Hepatocyte (in vitro differentiated cells): ENCODE results near the gene PLCH2. TPM values are rescaled to one million over a fixed set of nuclear protein-coding genes. Genes with fewer than 3 reads are reported as not detected.
A peak's percentile ranks its signal among the peaks of the same experiment; 100 is the strongest.

ENCODE experiments used
- DNase-seq: peaks from one replicate; pipeline ENCODE4 v3.0.0-alpha.2; 2016; ENCODE audit warnings: low spot score
- H2AFZ ChIP-seq: fragments of 200-600 bp; sonication (generic); 2 replicates; pipeline ENCODE4 v1.6.0; 2016; ENCODE audit warnings: antibody characterized with exemption, mild to moderate bottlenecking
- H3K27ac ChIP-seq: fragments of 200-600 bp; sonication (generic); 2 replicates; pipeline ENCODE4 v1.5.1; 2016; ENCODE audit warnings: mild to moderate bottlenecking
- H3K27me3 ChIP-seq: fragments of 200-600 bp; sonication (generic); 2 replicates; pipeline ENCODE4 v1.6.1; 2016
- H3K36me3 ChIP-seq: fragments of 200-600 bp; sonication (generic); replicated peaks from 2 replicates; pipeline ENCODE4 v1.5.1; 2016; ENCODE audit warnings: low read depth; ENCODE audit not compliant: insufficient read depth
- H3K4me1 ChIP-seq: fragments of 200-600 bp; sonication (generic); 2 replicates; pipeline ENCODE4 v1.5.1; 2016; ENCODE audit warnings: mild to moderate bottlenecking, moderate library complexity; ENCODE audit not compliant: insufficient read depth
- H3K4me2 ChIP-seq: fragments of 200-600 bp; sonication (generic); 2 replicates; pipeline ENCODE4 v1.6.0; 2016
- H3K4me3 ChIP-seq: fragments of 200-600 bp; sonication (generic); 2 replicates; pipeline ENCODE4 v1.5.1; 2016; ENCODE audit warnings: mild to moderate bottlenecking
- H3K79me2 ChIP-seq: fragments of 200-600 bp; sonication (generic); 2 replicates; pipeline ENCODE4 v1.6.0; 2017; ENCODE audit warnings: mild to moderate bottlenecking
- H3K9me2 ChIP-seq: fragments of 200-600 bp; sonication (generic); replicated peaks from 2 replicates; pipeline ENCODE4 v1.6.0; 2017; ENCODE audit warnings: mild to moderate bottlenecking; ENCODE audit not compliant: insufficient read depth
- H3K9me3 ChIP-seq: fragments of 200-600 bp; sonication (generic); 2 replicates; pipeline ENCODE4 v1.5.1; 2016; ENCODE audit warnings: low read depth, mild to moderate bottlenecking
- H4K20me1 ChIP-seq: fragments of 200-600 bp; sonication (generic); 2 replicates; pipeline ENCODE4 v1.6.0; 2016; ENCODE audit warnings: mild to moderate bottlenecking; ENCODE audit not compliant: insufficient read depth, poor library complexity, severe bottlenecking
- EZH2 ChIP-seq: fragments of 200-600 bp; sonication (generic); IDR thresholded peaks from 2 replicates; pipeline ENCODE4 v1.6.1; 2016; ENCODE audit warnings: antibody characterized with exemption, mild to moderate bottlenecking, borderline replicate concordance
- EZH2phosphoT487 ChIP-seq: fragments of 200-600 bp; sonication (generic); IDR thresholded peaks from one replicate; pipeline ENCODE4 v1.6.1; 2018; ENCODE audit warnings: antibody characterized with exemption, mild to moderate bottlenecking, low read depth, moderate library complexity; ENCODE audit not compliant: unreplicated experiment, severe bottlenecking
- WGBS: methylation state at CpG from one replicate; pipeline ENCODE4 v1.1.6; 2016; ENCODE audit warnings: low lambda C conversion rate; ENCODE audit errors: missing lambda C conversion rate; 5-methylcytosine and 5-hydroxymethylcytosine counted together
- polyA plus RNA-seq: library from polyadenylated mRNA; unstranded; fragments of >200 nt; fragmentation: Nextera tagmentation; extraction: Ambion mirVana; gene quantifications from 2 replicates; pipeline ENCODE4 v1.2.1, GENCODE V29; 2016
- total RNA-seq: library from RNA; depleted of rRNA; stranded (reverse); fragments of >200 nt; gene quantifications from 2 replicates; pipeline ENCODE4 v1.2.3, GENCODE V29; 2014
- TF ChIP-seq, protein P1 (sequence below): fragments of 200-600 bp; sonication (generic); IDR thresholded peaks from 2 replicates; pipeline ENCODE4 v1.5.1; 2016; ENCODE audit warnings: antibody characterized with exemption, mild to moderate bottlenecking; ENCODE audit not compliant: poor library complexity

PLCH2 gene
- total and polyA plus RNA-seq, 2 experiments from 2014 or later, result 1.3 to 3.4 TPM

DNA sequence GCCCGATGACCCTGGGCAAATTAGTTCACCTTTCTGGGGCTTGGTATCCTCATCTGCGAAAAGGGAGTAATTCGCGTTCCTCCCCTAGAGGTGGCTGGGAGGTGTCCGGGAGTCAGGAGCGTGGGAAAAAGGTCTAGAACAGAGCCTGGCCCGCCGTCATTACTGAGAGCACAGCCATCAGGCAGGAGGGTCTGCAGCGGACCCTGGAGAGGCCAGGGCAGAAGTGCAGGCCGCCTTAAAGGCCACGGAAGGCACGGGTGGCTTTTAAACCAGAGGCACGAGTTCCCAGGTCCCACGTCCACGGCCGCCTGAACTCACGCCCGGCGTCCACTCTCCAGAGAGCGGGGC is 49.5 kb downstream of the PLCH2 start:
- H3K27ac ChIP-seq, result peak overlapping the region; percentile 48
- WGBS, result 8% methylated on average over 20 of the region's 20 CpGs

DNA sequence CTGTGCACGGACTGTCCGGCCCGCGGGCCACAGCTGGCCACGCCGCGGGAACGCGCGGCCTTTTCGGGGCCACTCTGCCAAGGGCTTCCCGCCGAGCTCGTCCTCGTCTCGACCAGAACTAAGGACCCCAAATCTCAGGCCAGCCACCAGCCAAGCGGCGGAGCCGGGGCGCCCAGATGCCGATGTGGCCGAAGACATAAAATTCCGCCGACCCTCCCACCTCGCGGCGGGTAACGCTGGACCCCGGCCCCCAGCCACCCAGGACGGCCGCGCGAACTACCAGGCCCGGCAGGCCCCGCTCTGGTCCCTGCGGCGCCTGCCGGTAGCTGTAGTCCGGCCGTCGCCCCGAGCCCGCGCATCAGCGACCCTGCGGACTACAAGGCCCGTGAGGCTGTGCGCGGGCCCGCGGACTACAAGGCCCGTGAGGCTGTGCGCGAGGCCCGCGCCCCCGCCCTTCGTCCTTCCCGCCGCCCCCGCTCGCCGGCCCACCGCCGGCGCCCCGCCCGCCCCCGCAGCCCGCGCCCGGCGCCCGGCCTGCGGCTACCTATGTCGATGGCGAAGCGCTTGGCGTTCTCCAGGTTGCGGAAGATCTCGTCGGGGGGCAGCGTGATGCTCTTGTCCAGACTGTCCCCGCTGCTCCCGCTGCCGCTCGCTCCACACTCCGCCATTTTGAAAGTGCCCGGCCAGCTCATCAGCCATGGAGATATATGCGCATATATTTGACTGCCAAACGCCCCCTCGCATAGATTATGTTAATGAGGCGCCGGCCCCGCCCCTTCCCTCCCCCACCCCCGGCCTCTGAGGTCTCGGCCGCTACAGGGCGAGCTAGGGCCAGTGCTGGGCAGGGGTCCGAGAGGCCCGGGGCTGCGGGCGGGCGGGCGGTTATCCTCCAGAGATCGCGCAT is 50.1 kb downstream of the PLCH2 start, which contains the start of gene PANK4:
PANK4 (minus strand) TSS at position 677 of the 904 bp plus-strand sequence; CDS start at position 668, 9 bp downstream.
- H3K9me3 ChIP-seq, result no peaks in the 10 kb centered on the region
- peaks cover 27% of the 10 kb centered on the region for H3K4me1 ChIP-seq
- TF ChIP-seq, protein P1, sequence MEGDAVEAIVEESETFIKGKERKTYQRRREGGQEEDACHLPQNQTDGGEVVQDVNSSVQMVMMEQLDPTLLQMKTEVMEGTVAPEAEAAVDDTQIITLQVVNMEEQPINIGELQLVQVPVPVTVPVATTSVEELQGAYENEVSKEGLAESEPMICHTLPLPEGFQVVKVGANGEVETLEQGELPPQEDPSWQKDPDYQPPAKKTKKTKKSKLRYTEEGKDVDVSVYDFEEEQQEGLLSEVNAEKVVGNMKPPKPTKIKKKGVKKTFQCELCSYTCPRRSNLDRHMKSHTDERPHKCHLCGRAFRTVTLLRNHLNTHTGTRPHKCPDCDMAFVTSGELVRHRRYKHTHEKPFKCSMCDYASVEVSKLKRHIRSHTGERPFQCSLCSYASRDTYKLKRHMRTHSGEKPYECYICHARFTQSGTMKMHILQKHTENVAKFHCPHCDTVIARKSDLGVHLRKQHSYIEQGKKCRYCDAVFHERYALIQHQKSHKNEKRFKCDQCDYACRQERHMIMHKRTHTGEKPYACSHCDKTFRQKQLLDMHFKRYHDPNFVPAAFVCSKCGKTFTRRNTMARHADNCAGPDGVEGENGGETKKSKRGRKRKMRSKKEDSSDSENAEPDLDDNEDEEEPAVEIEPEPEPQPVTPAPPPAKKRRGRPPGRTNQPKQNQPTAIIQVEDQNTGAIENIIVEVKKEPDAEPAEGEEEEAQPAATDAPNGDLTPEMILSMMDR, result no peak
- TF ChIP-seq EZH2 (no peak), EZH2phosphoT487 (no peak)
- WGBS, result under 1% methylated on average over 68 of the region's 107 CpGs
- peak within 1 kb of the TSS; percentile 60 for H2AFZ ChIP-seq
- peaks cover 45% of the 10 kb centered on the region for H4K20me1 ChIP-seq
- peak within 1 kb of the TSS; percentile 97 for H3K4me3 ChIP-seq
- H3K27me3 ChIP-seq, result peaks cover 26% of the 10 kb centered on the region
- no peaks in the 10 kb centered on the region for H3K9me2 ChIP-seq
- H3K36me3 ChIP-seq, result no peaks in the 10 kb centered on the region
- peak within 1 kb of the TSS; percentile 48 for H3K27ac ChIP-seq
- peaks cover 46% of the 10 kb centered on the region for H3K79me2 ChIP-seq
- peak within 1 kb of the TSS; percentile 99 for H3K4me2 ChIP-seq
- DNase-seq, result peak; percentile 98

More for the DNA sequence above, 49.5 kb downstream of the PLCH2 start:
- H4K20me1 ChIP-seq, result peaks cover 51% of the 10 kb centered on the region
- no peaks in the 10 kb centered on the region for H3K9me2 ChIP-seq
- no peak for DNase-seq
- H3K4me3 ChIP-seq, result peak overlapping the region; percentile 97
- H3K27me3 ChIP-seq, result peaks cover 20% of the 10 kb centered on the region
- peak overlapping the region; percentile 99 for H3K4me2 ChIP-seq
- TF ChIP-seq EZH2 (no peak), EZH2phosphoT487 (no peak)
- TF ChIP-seq, protein P1, result no peak
- H3K9me3 ChIP-seq, result no peaks in the 10 kb centered on the region
- H3K36me3 ChIP-seq, result no peaks in the 10 kb centered on the region
- H2AFZ ChIP-seq, result peak overlapping the region; percentile 60
- H3K4me1 ChIP-seq, result peaks cover 27% of the 10 kb centered on the region
- H3K79me2 ChIP-seq, result peaks cover 47% of the 10 kb centered on the region

DNA sequence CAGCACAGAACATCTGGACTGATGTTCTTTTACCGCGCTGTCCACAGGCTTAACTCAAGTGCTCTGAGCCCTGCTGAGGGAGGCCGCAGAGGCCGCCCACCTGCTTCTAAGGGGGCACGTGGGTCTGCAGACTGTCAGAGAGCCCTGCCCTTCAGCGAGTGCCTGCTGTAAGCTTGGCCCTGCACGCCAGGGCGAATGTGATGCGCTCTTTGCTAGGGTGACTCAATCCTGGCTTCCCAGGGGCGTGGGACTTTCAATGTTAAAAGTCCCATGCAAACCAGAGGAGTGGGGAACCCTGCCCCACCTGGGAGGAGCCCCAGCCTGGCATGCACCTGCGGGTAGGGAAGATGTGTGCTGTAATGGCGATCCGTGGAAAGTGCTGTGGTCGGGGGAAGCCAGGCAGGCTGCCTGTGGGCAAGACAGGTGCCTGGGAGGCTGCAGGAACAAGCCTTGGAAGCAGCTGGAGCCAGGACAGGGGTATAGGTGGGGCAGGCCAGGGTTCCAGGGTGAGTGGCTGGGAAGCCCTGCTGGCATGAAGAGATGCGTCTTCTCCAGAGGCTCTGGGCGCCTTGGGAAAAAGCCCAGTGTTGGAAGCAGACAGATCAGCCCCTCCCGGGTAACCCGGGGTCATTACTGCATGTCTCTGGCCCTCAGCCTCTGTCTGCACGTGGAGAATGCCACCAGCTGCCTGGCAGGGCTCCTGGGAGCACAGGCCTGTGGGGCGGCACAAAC is 50.9 kb downstream of the PLCH2 start:
- Histone ChIP-seq H2AFZ (no peak overlapping the region), H3K4me3 (peak overlapping the region; percentile 11), H3K4me2 (peak overlapping the region; percentile 79), H3K36me3 (no peaks in the 10 kb centered on the region), H3K4me1 (peaks cover 27% of the 10 kb centered on the region), H3K27ac (no peak overlapping the region), H3K9me3 (no peaks in the 10 kb centered on the region), H3K79me2 (peaks cover 40% of the 10 kb centered on the region), H4K20me1 (peaks cover 39% of the 10 kb centered on the region), H3K9me2 (no peaks in the 10 kb centered on the region), H3K27me3 (peaks cover 35% of the 10 kb centered on the region)
- peak; percentile 71 for DNase-seq
- WGBS, result 41% methylated on average over 19 of the region's 20 CpGs
- TF ChIP-seq, protein P1, result no peak
- TF ChIP-seq EZH2phosphoT487 (no peak), EZH2 (no peak)
